GM18526 (cell line): ENCODE data around the gene RTF1.

ENCODE experiments used
- POLR2A ChIP-seq: IDR thresholded peaks from 3 replicates; pipeline ENCODE4 v1.6.1; 2011; ENCODE audit not compliant: insufficient read length; ENCODE audit errors: extremely low read depth

The RTF1 gene

DNA sequence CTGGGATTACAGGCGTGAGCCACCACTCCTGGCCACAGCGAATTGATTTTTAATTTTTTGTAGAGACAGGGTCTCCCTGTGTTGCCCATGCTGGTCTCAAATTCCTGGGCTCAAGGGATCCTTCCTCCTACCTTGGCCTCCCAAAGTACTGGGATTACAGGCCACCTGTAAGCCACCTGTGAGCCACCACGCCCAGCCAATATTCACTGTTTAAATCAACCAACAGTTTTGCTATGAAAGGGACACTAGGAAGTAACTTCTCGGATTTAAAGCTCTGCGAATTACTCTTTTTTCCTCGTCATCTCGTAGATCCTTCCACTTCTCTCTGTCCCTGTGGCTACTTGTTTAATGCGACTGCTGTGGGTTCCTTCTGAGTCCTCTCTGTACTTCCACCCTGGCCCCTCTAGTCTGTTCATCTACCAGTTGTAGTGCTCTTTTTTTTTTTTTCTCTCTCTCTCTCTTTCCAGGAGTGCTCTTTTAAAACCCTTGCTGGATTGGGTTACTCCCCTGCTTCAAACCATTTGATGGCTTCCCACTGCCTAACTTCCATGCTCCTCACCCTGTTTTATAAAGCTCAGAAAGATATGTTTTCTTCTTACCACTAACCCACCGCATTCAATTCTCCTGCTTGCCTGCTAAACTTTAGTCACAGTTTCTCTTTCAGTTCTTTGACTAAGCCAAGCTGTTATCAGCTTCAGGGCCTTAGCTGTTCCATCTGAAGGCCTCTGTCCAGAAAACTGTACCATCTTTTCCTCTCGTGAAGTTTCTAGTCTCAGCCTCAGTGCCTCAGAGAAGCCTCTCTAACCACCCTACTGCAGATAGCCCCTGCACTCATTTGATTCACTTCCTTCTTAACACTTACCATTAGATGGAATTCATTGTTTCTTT is 12.4 kb downstream of the RTF1 start:
- TF ChIP-seq POLR2A = no peak

DNA sequence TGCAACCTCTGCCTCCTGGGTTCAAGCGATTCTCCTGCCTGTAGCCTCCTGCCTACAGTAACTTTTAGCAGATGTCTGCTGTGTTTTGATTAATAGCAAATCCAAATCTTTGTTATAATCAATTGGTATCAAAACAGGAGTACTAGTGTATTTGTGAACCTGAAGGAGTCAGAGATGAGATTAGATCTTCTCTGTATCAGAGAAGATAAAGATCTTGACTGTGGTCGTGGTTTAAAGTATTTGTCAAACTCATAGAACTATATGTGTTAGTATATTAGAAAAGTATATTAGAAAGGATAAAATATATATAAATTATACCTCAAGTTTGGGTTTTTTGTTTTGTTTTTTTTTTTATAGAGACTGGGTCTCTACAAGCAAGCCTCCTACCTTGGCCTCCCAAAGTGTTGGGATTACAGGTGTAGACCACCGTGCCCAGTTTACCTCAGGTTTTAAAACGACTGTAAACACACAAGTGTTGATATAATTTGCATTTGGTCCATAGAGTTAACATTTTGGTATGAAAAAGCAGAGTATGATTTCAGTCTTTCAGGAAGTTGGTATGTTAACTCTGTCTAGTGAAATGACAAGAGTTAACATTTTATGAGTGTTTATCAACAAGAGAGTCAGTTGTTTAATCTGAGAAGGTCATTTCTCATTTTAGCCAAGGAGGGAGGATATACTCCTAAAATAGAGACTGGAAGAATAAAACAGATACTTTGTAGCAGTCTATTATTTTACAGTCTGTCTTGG is 18.3 kb downstream of the RTF1 start:
- TF ChIP-seq POLR2A = no peak

DNA sequence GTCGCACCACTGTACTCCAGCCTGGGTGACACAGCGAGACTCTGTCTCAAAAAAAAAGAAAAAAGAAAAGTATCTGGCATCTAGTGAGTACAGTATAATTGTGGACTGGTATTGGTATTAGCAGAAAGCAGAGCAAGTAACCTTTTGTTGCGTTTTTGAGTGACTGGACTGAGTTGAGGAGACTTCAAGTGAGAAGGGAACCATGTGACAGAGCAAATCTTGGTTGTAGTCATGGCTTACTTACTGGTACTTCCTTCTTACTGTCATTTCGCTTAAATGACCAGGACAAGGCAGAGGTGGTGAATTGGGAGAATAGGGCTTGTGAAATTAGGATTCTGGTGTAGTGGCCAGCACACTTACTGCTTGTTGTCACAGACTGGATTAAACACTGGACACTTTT is 20.6 kb downstream of the RTF1 start:
- TF ChIP-seq POLR2A = no peak

DNA sequence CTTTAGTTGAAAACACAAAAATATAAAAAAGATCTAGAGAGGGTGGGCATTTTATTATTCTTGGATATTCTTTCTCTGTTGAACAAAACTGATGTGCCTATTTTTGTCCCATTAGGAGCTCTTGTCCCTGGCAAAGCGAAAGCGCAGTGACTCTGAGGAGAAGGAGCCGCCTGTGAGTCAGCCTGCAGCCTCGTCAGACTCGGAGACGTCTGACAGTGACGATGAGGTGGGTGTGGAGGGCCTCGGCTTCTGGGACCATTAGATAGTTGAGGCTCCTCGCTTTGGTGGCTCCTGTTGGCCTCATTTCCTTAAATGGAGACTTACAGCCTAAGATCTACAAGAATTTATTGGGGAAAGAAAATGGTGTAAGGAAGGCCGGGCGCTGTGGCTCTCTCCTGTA is 21.3 kb downstream of the RTF1 start:
- TF ChIP-seq POLR2A = no peak

DNA sequence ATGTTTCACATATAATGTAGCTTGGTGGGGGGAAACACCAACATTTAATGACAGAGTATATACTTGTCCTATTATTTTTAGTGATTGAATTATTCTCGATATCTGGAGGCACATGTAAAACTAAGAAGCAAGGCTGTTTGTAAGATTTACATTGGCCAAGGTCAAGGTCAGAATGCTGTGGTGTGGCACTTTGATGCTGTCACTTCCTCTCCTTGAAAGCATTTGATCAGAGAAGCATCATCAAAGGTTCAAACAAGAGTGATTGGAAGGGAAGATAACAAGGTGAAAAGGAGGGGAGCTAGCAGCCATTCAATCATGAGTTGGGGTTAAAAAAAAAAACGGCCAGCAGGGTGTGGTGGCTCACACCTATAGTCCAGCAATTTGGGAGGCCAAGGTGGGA is 26.4 kb downstream of the RTF1 start:
- no peak for TF ChIP-seq POLR2A

DNA sequence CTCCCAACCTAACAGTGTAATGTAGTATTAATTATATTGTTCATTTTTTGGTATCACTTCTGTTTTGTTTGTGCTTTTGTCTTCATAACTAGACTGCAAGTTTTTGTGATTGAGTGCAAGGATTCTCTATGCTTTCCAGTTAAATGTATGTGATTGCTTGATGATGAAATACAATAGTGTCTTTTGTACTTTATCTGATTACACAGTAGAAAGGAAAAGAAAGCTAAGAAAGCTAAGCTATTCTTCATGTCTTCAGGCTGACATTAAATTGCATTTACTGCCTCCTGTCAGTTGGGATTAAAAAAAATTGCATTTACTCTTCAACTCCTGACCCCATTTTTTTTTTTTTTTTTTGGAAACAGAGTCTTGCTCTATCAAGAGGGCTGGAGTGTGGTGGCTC is 28.5 kb downstream of the RTF1 start:
- TF ChIP-seq POLR2A = no peak

DNA sequence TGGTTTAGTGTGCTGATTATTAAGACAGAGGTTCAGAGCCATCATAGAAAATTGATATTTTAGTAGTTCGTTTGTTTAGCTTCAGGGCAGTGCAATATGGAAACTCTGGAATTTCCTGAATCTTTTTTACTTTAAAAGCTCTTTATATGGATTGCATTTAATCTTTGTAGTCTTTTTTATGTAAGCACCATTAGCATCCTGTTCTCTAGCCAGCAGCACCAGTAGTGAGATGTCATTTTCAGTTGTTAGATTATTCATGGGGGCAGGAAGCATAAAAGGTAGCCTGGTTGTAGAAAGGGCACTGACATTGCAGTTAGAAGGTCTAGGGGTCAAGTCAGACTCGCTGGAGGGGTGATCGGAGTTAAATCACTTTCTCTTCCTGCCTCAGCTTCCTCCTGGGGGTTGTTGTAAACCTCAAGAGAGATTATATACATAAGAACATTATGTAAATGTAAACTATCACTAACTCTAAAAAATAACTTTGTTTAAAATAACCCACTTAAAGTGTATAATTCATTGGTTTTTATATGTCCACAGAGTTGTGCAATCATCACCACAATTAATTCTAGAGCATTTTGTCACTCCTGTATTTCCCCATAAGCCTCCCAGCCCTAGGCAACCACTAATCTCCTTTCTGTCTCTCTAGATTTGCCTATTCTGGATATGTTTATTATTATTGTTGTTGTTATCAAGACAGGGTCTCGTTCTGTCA is 45.3 kb downstream of the RTF1 start:
- no peak for TF ChIP-seq POLR2A

DNA sequence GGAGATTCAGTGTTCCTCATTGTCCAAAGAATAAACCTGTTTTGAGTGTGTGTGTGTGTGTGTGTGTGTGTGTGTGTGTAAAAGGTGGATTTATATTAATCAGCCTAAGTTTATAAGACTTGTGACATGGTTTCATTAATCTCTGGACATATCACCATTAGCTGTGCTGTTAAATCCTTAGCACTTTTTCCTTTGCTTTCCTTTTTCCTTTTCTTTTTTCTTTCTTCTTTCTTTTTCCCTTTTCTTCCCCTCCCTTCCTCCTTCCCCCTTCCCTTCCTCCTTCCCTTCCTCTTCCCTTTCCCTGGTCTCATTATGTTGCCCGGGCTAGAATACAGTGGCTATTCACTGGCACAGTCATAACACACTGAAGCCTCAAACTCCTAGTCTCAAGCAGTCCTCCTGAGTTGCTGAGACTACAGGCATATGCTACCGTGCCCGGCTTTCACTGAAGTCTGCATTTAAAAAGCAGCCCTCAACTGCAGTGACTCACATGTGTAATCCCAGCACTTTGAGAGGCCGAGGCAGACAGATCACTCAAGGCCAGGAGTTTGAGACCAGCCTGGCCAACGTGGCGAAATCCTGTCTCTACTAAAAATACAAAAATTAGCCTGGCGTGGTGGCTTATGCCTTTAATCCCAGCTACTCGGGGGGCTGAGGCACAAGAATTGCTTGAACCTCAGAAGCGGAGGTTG is 48.1 kb downstream of the RTF1 start:
- no peak for TF ChIP-seq POLR2A

DNA sequence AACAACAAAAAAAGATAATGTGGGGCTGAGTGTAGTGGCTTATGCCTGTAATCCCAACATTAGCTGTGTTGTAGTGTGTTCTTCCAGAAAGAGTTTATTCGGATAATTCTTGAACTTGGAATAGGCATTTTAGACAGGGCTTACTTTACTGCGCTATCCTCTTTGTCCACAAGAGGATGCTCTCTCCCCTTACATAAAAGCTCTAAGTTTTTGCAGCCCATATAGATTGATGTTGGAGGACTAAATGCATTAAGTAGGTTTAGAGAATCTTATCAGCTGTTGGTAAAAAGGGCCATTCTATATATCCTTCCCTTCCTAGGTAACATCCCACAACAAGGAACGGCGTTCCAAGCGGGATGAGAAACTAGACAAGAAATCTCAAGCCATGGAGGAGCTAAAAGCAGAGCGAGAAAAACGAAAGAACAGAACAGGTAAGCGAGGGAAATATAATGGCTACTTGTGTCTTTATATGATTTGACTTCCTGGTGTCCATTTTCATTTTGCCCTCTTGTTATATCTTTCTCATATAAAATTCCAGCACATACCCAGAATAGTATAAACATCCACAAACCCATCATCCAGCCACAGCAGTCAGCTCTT is 49.0 kb downstream of the RTF1 start:
- TF ChIP-seq POLR2A = no peak

DNA sequence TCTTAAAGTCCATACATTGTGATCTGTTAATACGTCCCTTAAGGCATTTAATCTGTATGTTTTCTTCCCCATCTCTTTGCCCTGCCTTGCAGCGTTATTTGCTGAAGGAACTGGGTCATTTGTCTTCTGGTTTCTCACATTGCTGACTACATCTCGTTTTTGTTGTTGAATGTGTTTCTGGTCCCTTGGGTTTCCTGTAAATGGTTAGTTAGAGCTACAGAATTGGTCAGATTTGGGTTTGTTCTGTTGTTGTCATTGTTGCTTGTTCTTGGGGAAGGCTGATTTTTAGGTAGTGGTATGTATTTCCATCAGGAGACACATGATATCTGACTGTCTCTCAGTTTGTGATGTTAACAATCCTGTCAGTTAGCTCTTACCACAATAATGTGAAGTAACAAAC is 49.8 kb downstream of the RTF1 start:
- no peak for TF ChIP-seq POLR2A

DNA sequence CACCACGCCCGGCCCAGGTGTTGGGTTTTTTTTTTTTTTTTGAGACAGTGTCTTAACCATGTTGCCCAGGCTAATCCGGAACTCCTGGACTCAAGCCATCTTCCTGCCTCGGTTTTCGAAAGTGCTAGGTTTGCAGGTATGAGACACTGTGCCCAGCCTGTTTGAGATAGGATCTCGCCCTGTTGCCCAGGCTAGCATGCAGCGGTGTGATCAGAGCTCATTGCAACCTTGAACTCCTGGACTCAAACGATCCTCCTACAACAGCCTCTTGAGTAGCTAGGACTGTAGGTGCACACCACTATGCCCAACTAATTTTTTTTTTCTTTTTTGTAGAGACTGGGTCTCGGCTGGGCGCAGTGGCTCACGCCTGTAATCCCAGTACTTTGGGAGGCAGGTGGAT is 56.5 kb downstream of the RTF1 start:
- no peak for TF ChIP-seq POLR2A

DNA sequence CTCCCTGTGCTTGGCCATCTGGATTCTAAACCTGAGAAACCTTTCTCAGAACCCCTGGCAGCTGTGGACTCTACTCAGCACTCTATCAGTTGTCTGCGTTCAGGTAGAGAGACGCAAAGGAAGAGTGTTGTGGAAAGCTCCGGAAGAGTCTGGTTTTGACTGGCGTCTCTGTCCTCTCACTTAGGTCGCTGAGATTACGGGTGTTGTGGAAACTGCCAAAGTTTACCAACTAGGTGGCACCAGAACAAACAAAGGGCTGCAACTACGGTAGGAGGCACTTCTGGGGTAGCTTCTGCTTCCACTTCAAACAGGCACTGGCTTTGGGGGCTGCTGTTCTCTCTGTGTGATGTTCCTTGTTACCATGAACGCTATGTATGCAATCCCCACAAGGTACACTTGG is 57.5 kb downstream of the RTF1 start:
- no peak for TF ChIP-seq POLR2A

DNA sequence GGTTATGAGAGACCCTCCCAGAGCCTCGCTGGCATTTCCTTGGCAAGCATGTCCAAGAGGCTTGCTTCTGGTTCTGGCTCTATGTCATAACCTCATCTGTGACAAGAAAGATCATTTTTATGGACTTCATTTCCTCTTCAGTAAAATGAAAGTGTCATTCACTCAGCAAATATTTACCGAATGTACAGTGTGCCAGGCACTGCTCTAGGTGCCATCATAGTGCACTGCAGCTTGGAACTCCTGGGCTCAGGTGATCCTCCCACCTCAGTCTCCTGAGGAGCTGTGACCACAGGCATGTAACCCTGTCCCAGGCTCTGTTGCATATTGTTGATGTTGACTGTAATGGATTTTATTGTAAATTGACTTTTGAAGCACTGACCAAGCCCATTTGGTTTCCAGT is 58.0 kb downstream of the RTF1 start:
- no peak for TF ChIP-seq POLR2A

DNA sequence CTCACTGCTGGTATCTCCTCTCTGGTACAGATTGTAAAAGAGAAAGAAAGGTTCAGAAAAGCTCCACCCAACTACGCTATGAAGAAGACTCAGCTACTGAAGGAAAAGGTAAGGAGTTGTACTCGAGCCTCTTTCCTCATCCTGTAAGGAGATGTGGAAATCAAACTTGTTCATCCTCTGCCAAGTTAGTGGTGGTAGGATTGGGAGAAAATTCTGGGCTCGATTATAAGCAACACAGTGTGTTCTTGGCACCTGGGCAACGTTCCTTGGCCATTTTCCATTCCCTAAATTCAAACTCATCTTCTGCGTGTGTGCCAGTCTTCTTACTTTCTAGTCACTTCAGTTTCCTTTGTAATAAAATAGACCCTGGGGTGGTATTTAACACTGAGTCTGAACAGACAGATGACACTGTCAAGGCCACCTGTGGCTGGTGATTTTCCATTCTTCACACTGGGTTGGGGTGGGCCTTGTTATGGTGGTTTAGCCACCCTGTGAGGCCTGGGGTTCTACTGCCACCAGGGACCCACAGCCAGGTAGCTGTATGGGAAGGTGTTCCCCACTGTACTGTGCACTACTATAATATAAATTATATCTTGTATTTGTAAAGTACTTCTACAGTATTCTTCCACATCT is 59.6 kb downstream of the RTF1 start:
- TF ChIP-seq POLR2A = no peak
